H1 (cell line): ENCODE data around the gene MYL3. TPM values are rescaled to one million over a fixed set of nuclear protein-coding genes. Genes with fewer than 3 reads are reported as not detected.

ENCODE experiments used
- CTCF ChIA-PET: fragments of 300-600 bp; sonication (Branson Sonifier 250); formaldehyde crosslinking; loops from one replicate; lab custom pipeline; 2021; ENCODE audit not compliant: partially characterized antibody; lab: Charles Lee
- POLR2A ChIA-PET: fragments of 300-600 bp; sonication (Branson Sonifier 250); formaldehyde crosslinking; loops from one replicate; lab custom pipeline; 2021; ENCODE audit warnings: inconsistent platforms; ENCODE audit not compliant: partially characterized antibody; lab: Charles Lee
- DNase-seq, 2 experiments: peaks; one replicate each; pipeline versions ENCODE4 v3.0.0 to v3.0.0-alpha.2; 2010 to 2022; ENCODE audit warnings: low spot score in 2 of 2, low read depth in 1 of 2, mixed read lengths in 1 of 2
- FAIRE-seq: peaks from 2 replicates; lab custom pipeline; 2011; peaks lifted over from hg19 to GRCh38; lab: Jason Lieb, UNC
- H2AFZ ChIP-seq: 2 replicates; pipeline ENCODE4 v1.8.1; 2012; ENCODE audit warnings: low read length, inconsistent platforms
- H2AK5ac ChIP-seq: 2 replicates; pipeline ENCODE4 v1.6.1; 2013; ENCODE audit warnings: low read depth, low read length
- H2BK120ac ChIP-seq: replicated peaks from 2 replicates; pipeline ENCODE3; 2013; ENCODE audit warnings: low read depth, low read length, inconsistent platforms
- H2BK12ac ChIP-seq: 2 replicates; pipeline ENCODE4 v1.6.1; 2013; ENCODE audit warnings: low read depth, low read length
- H2BK15ac ChIP-seq: 2 replicates; pipeline ENCODE4 v1.6.1; 2013; ENCODE audit warnings: low read length
- H2BK20ac ChIP-seq: 2 replicates; pipeline ENCODE4 v1.6.1; 2013; ENCODE audit warnings: low read length
- H2BK5ac ChIP-seq: 2 replicates; pipeline ENCODE4 v1.6.1; 2013; ENCODE audit warnings: low read depth, low read length
- H3K14ac ChIP-seq: 2 replicates; pipeline ENCODE4 v1.6.1; 2013; ENCODE audit warnings: inconsistent platforms; ENCODE audit not compliant: insufficient read length
- H3K18ac ChIP-seq: 2 replicates; pipeline ENCODE4 v1.6.1; 2013; ENCODE audit warnings: low read length; ENCODE audit errors: extremely low read depth
- H3K23ac ChIP-seq: 2 replicates; pipeline ENCODE4 v1.6.1; 2013; ENCODE audit warnings: inconsistent platforms; ENCODE audit not compliant: insufficient read length
- H3K23me2 ChIP-seq: 2 replicates; pipeline ENCODE4 v1.6.1; 2013; ENCODE audit warnings: low read depth, low read length
- H3K27ac ChIP-seq: 2 replicates; pipeline ENCODE4 v1.6.1; 2011; ENCODE audit warnings: low read depth, low read length, inconsistent platforms
- H3K27me3 ChIP-seq, 4 experiments: replicated peaks in 1 of 4; 1 replicate in 1 of 4; 2 replicates in 3 of 4; pipeline versions ENCODE4 v1.6.1 to v1.8.1; 2011 to 2013; ENCODE audit warnings: low read length in 3 of 4, mild to moderate bottlenecking in 3 of 4, inconsistent platforms in 2 of 4, mixed read lengths in 2 of 4, moderate library complexity in 1 of 4; ENCODE audit not compliant: control insufficient read depth in 3 of 4, insufficient read depth in 3 of 4; ENCODE audit errors: extremely low read depth in 1 of 4
- H3K36me3 ChIP-seq, 4 experiments: 2 replicates each; pipeline versions ENCODE4 v1.6.1 to v1.8.1; 2011 to 2013; ENCODE audit warnings: mild to moderate bottlenecking in 4 of 4, low read length in 3 of 4, moderate library complexity in 2 of 4, control low read depth in 1 of 4, inconsistent platforms in 1 of 4; ENCODE audit not compliant: insufficient read depth in 4 of 4, control insufficient read depth in 2 of 4
- H3K4ac ChIP-seq: replicated peaks from 2 replicates; pipeline ENCODE3; 2013; ENCODE audit warnings: low read length, low read depth, mixed read lengths, inconsistent platforms; ENCODE audit not compliant: insufficient read length
- H3K4me1 ChIP-seq, 4 experiments: replicated peaks in 1 of 4; 1 replicate in 1 of 4; 2 replicates in 3 of 4; pipeline versions ENCODE4 v1.6.1 to v1.8.1; 2011 to 2013; ENCODE audit warnings: low read length in 3 of 4, inconsistent platforms in 2 of 4, mixed read lengths in 1 of 4; ENCODE audit not compliant: insufficient read depth in 4 of 4, control insufficient read depth in 3 of 4
- H3K4me2 ChIP-seq, 2 experiments: 2 replicates each; pipeline versions ENCODE4 v1.6.1 to v1.8.1; 2011 to 2013; ENCODE audit warnings: low read depth in 2 of 2, low read length in 2 of 2, control low read depth in 1 of 2, inconsistent platforms in 1 of 2, mild to moderate bottlenecking in 1 of 2; ENCODE audit not compliant: insufficient read depth in 1 of 2
- H3K4me3 ChIP-seq, 4 experiments: fragments of 200-600, 300-600 bp in 1 of 4; sonication (generic), shearing (Covaris generic), sonication (Bioruptor Twin) in 1 of 4; 2 replicates each; pipeline versions ENCODE4 v1.5.1 to v1.8.1; 2011 to 2016; ENCODE audit warnings: low read length in 4 of 4, low read depth in 3 of 4, control low read depth in 2 of 4, inconsistent platforms in 2 of 4, mild to moderate bottlenecking in 2 of 4, mixed read lengths in 1 of 4, moderate library complexity in 1 of 4; ENCODE audit not compliant: insufficient read depth in 2 of 4; ENCODE audit errors: extremely low read depth in 1 of 4
- H3K56ac ChIP-seq: replicated peaks from 2 replicates; pipeline ENCODE3; 2013; ENCODE audit warnings: low read depth, mild to moderate bottlenecking, mixed read lengths, low read length, inconsistent platforms; ENCODE audit not compliant: insufficient read length
- H3K79me1 ChIP-seq: 2 replicates; pipeline ENCODE4 v1.6.1; 2013; ENCODE audit warnings: low read depth, low read length, control low read depth
- H3K79me2 ChIP-seq, 2 experiments: 2 replicates each; pipeline versions ENCODE4 v1.6.1 to v1.8.1; 2012 to 2013; ENCODE audit warnings: low read length in 2 of 2, mild to moderate bottlenecking in 2 of 2, inconsistent platforms in 1 of 2; ENCODE audit not compliant: insufficient read depth in 2 of 2, control insufficient read depth in 1 of 2
- H3K9ac ChIP-seq, 4 experiments: replicated peaks in 1 of 4; 1 replicate in 1 of 4; 2 replicates in 3 of 4; pipeline versions ENCODE4 v1.6.1 to v1.8.1; 2011 to 2013; ENCODE audit warnings: low read depth in 3 of 4, low read length in 3 of 4, control low read depth in 2 of 4, mild to moderate bottlenecking in 2 of 4, moderate library complexity in 2 of 4, inconsistent platforms in 1 of 4; ENCODE audit errors: extremely low read depth in 1 of 4
- H3K9me3 ChIP-seq, 2 experiments: 2 replicates each; pipeline versions ENCODE4 v1.6.1 to v1.8.1; 2012 to 2013; ENCODE audit warnings: mild to moderate bottlenecking in 2 of 2, moderate library complexity in 2 of 2, control low read depth in 1 of 2, inconsistent platforms in 1 of 2, low read depth in 1 of 2, low read length in 1 of 2, mixed read lengths in 1 of 2; ENCODE audit not compliant: insufficient read depth in 2 of 2
- H4K20me1 ChIP-seq, 2 experiments: replicated peaks in 1 of 2; 2 replicates each; pipeline versions ENCODE3 to v1.8.1; 2011 to 2013; ENCODE audit warnings: inconsistent platforms in 2 of 2, low read length in 2 of 2, mild to moderate bottlenecking in 1 of 2; ENCODE audit not compliant: insufficient read depth in 2 of 2, control insufficient read depth in 1 of 2
- H4K5ac ChIP-seq: 2 replicates; pipeline ENCODE4 v1.6.1; 2013; ENCODE audit warnings: low read length, low read depth, mixed read lengths, inconsistent platforms; ENCODE audit not compliant: insufficient read length
- H4K8ac ChIP-seq: 2 replicates; pipeline ENCODE4 v1.8.0; 2013; ENCODE audit warnings: mild to moderate bottlenecking, moderate library complexity, low read length, inconsistent platforms; ENCODE audit not compliant: insufficient read depth; ENCODE audit errors: extremely low read depth
- H4K91ac ChIP-seq: replicated peaks from 2 replicates; pipeline ENCODE3; 2013; ENCODE audit warnings: low read length, mixed read lengths, inconsistent platforms; ENCODE audit not compliant: insufficient read length
- CBX8 ChIP-seq: fragments of 300-800, 300-1000 bp; sonication (generic); IDR thresholded peaks from 2 replicates; pipeline ENCODE4 v1.7.1; 2016; ENCODE audit warnings: low read depth, low read length, borderline replicate concordance
- CHD1 ChIP-seq: IDR thresholded peaks from 2 replicates; pipeline ENCODE4 v1.6.1; 2012; ENCODE audit warnings: low read depth, low read length, improper control_type of control experiment
- FOSL1 ChIP-seq: IDR thresholded peaks from 2 replicates; pipeline ENCODE4 v1.6.1; 2011; ENCODE audit warnings: mild to moderate bottlenecking, low read depth, low read length, moderate library complexity; ENCODE audit not compliant: insufficient read depth
- KDM4A ChIP-seq: IDR thresholded peaks from one replicate; pipeline ENCODE4 v1.7.1; 2012; ENCODE audit warnings: low read depth, mild to moderate bottlenecking, moderate library complexity, low read length, inconsistent platforms; ENCODE audit not compliant: severe bottlenecking
- MAX ChIP-seq: IDR thresholded peaks from 2 replicates; pipeline ENCODE4 v1.6.1; 2012; ENCODE audit warnings: inconsistent platforms
- NANOG ChIP-seq: IDR thresholded peaks from 2 replicates; pipeline ENCODE4 v1.6.1; 2011; ENCODE audit warnings: low read length, low read depth, mild to moderate bottlenecking, inconsistent platforms; ENCODE audit not compliant: insufficient read depth, poor library complexity, severe bottlenecking
- NRF1 ChIP-seq: IDR thresholded peaks from 2 replicates; pipeline ENCODE4 v1.6.1; 2011; ENCODE audit warnings: mild to moderate bottlenecking, low read depth, low read length, improper control_type of control experiment
- RBBP5 ChIP-seq: IDR thresholded peaks from 2 replicates; pipeline ENCODE4 v1.7.1; 2012; ENCODE audit warnings: low read depth, mild to moderate bottlenecking, inconsistent platforms, low read length, moderate library complexity, borderline replicate concordance
- RFX5 ChIP-seq: IDR thresholded peaks from 2 replicates; pipeline ENCODE4 v1.6.1; 2011; ENCODE audit warnings: low read depth, low read length, improper control_type of control experiment, borderline replicate concordance
- SIN3A ChIP-seq, 2 experiments: IDR thresholded peaks in 1 of 2; conservative IDR thresholded peaks in 1 of 2; 2 replicates each; pipeline ENCODE4 v1.6.1; 2011 to 2012; ENCODE audit warnings: low read length in 2 of 2, improper control_type of control experiment in 1 of 2, low read depth in 1 of 2, mild to moderate bottlenecking in 1 of 2
- SRF ChIP-seq: IDR thresholded peaks from 2 replicates; pipeline ENCODE4 v1.6.1; 2011; ENCODE audit warnings: mild to moderate bottlenecking, low read depth, low read length, moderate library complexity
- TAF1 ChIP-seq: IDR thresholded peaks from 2 replicates; pipeline ENCODE4 v1.6.1; 2011; ENCODE audit warnings: mild to moderate bottlenecking, low read depth, low read length
- TBP ChIP-seq: IDR thresholded peaks from 2 replicates; pipeline ENCODE4 v1.6.1; 2011; ENCODE audit warnings: low read depth, low read length, improper control_type of control experiment
- YY1 ChIP-seq: IDR thresholded peaks from 2 replicates; pipeline ENCODE4 v1.6.1; 2011; ENCODE audit warnings: low read depth, mild to moderate bottlenecking, low read length
- WGBS, 2 experiments: shearing (Covaris generic) in 1 of 2; methylation state at CpG; one replicate each; pipeline versions ENCODE4 v1.1.6 to v1.1.7; 2013 to 2015; ENCODE audit warnings: low lambda C conversion rate in 2 of 2, mixed read lengths in 2 of 2, inconsistent platforms in 1 of 2, low coverage in 1 of 2, missing lambda C conversion rate in 1 of 2; ENCODE audit not compliant: insufficient replicate concordance in 2 of 2, insufficient coverage in 1 of 2, insufficient read length in 1 of 2; ENCODE audit errors: extremely low coverage in 1 of 2, missing lambda C conversion rate in 1 of 2; 5-methylcytosine and 5-hydroxymethylcytosine counted together
- polyA plus RNA-seq, 7 experiments: library from polyadenylated mRNA; depleted of rRNA in 3 of 7; stranded (reverse) in 5 of 7; unstranded in 2 of 7; fragments of >200 nt in 5 of 7; fragments of 200-250 nt in 2 of 7; gene quantifications; 1 replicate in 5 of 7; 2 replicates in 1 of 7; 4 replicates in 1 of 7; pipeline versions ENCODE4 v1.2.1 to v1.2.3, GENCODE V29; 2011 to 2013; ENCODE audit warnings: missing spikeins in 2 of 7, mixed read lengths in 2 of 7
- total RNA-seq: library from RNA; stranded (reverse); fragmentation: NEBNext Ultra II Directional; extraction: Animal tissue kit (Norgen Biotek cat#: 25700); gene quantifications from 2 replicates; pipeline ENCODE4 v1.2.1, GENCODE V29; 2021

MYL3 gene
- total and polyA plus RNA-seq, 2 of the 8 experiments (the other 6 are each of a cell fraction or from before 2014, with no cell fraction given): 0.06 TPM; not detected in 1

- H3K23ac ChIP-seq: no peak overlapping the region
- H3K4me2 ChIP-seq: peak overlapping the region in 1 of 2 experiments; percentile 64; a peak in 2 of 4 replicates
- H4K8ac ChIP-seq: no peak overlapping the region
- no peak overlapping the region for H2BK120ac ChIP-seq
- peaks cover 0 to 10% (median 8%) of the 10 kb centered on the region in 4 experiments; a peak in 6 of 7 replicates for H3K4me1 ChIP-seq
- H4K91ac ChIP-seq: no peak overlapping the region
- no peak overlapping the region for H3K4ac ChIP-seq
- no peak overlapping the region for H2BK12ac ChIP-seq
- no peaks in the 10 kb centered on the region for H4K20me1 ChIP-seq
- no peak overlapping the region for H3K9ac ChIP-seq
- H3K27me3 ChIP-seq: peaks cover 0 to 13% (median 5%) of the 10 kb centered on the region in 4 experiments; a peak in 4 of 7 replicates
- CTCF ChIA-PET: interaction anchor here (1.1 to 2.1 kb wide), 6 partner anchors 28 to 673 kb away, joined by 3 to 9 read pairs (median 4); no protein-coding TSS in a partner anchor
- H3K79me1 ChIP-seq: no peaks in the 10 kb centered on the region
- no peaks in the 10 kb centered on the region for H3K79me2 ChIP-seq
- no peak overlapping the region for H4K5ac ChIP-seq
- H3K18ac ChIP-seq: no peak overlapping the region
- no peak overlapping the region for H2AK5ac ChIP-seq
- H2BK15ac ChIP-seq: no peak overlapping the region; the same call in 1 of the 2 replicates
- H3K23me2 ChIP-seq: peaks cover 4% of the 10 kb centered on the region; the same call in 1 of the 2 replicates
- no peak for DNase-seq
- no peak overlapping the region for H3K4me3 ChIP-seq
- no peak for FAIRE-seq
- POLR2A ChIA-PET: no interaction called here
- H3K27ac ChIP-seq: no peak overlapping the region
- H3K14ac ChIP-seq: no peak overlapping the region
- H2BK5ac ChIP-seq: no peak overlapping the region
- H3K9me3 ChIP-seq: peaks cover 0 to 4% of the 10 kb centered on the region in 2 experiments; a peak in 1 of 4 replicates
- no peak overlapping the region for H3K56ac ChIP-seq
- no peak overlapping the region for H2AFZ ChIP-seq
- 95% methylated on average over 2 of the region's 3 CpGs; no CpG with 5 or more reads in 1 of the 2 experiments for WGBS, 2 experiments
- H2BK20ac ChIP-seq: no peak overlapping the region
- H3K36me3 ChIP-seq: no peaks in the 10 kb centered on the region
- TF ChIP-seq RFX5 (no peak), RBBP5 (no peak), MAX (no peak), NRF1 (no peak), TAF1 (no peak), SRF (no peak), YY1 (no peak), CHD1 (no peak), NANOG (no peak), TBP (no peak), SIN3A (conservative IDR thresholded peaks at IDR 0.05 in 1 of 2, IDR thresholded peaks at IDR 0.05 in 1 of 2; ENCODE audit: low read depth in 1 of 2, low read length in 2 of 2) (no peak), KDM4A (no peak), FOSL1 (no peak), CBX8 (no peak)
These were observed 18.8 kb downstream of the MYL3 start for GRCh38 chr3:46844397-46844796.
